ENCODE measurements around the gene APOBEC3A.
A peak's percentile ranks its signal among the peaks of the same experiment; 100 is the strongest.
"Not testable (repeated sequence)": the region's sequence is repeated elsewhere in the genome, so short reads cannot be mapped to it uniquely, and the experiment has no call there.

The APOBEC3A gene

DNA sequence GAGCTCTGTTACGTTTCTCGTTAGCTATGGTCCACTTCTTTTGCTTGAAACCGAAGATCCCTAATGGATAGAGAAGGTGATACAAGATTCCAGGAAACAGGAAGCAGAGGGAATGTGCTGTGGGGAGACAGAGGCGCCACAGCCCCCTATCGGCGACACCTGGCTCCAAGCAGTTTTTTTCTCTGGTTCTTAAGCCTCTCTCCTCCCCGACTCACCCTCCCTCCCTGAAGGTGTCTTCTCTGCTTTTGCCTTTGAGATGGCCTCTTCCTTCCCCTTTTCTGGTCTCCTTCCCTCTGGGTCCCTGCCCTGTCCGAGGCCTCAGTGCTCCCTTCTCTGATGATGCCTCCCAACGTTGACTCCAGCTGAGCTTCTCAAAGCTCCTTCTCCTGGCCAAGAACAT is 14.2 kb upstream of the APOBEC3A start:
- no peak for DNase-seq (ENCODE audit: low read depth in 2 of 2)

DNA sequence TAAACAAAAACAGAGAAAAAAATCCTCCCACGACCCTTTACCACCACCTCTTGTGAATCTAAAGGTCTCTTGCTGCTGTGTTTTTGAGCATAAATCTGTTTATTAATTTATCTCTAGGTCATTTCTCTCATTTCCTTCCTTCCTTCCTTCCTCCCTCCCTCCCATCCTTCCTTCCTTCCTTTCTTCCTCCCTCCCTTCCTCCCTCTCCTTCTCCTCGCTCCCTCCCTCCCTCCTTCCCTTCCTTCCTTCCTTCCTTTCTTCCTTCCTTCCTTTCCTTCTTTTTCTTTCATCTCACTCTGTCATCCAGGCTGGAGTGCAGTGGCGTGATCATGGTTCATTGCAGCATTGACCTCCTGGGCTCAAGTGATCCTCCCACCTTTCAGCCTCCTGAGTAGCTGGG is 13.5 kb upstream of the APOBEC3A start:
- no peak for DNase-seq (ENCODE audit: low read depth in 2 of 2)

DNA sequence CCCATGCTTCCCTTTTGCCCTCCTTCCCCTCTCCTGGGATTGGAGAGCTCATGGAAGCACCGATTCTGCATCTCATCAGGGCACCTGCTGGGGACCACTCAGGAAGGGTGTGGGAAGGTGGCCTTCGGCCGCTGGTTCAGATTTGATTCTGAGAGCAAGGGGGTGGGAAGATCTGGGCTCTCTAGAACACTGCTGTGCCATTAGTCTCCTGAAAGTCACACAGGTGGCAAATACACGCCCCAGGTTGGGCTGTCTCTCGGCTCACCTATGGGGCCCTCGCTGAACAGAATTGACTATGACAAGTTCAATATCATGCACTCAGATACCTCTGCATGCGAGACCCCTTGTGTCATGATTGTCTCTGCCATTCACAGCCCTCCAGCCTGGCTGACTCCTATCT is 12.8 kb upstream of the APOBEC3A start:
- no peak for DNase-seq (ENCODE audit: low read depth in 2 of 2)

DNA sequence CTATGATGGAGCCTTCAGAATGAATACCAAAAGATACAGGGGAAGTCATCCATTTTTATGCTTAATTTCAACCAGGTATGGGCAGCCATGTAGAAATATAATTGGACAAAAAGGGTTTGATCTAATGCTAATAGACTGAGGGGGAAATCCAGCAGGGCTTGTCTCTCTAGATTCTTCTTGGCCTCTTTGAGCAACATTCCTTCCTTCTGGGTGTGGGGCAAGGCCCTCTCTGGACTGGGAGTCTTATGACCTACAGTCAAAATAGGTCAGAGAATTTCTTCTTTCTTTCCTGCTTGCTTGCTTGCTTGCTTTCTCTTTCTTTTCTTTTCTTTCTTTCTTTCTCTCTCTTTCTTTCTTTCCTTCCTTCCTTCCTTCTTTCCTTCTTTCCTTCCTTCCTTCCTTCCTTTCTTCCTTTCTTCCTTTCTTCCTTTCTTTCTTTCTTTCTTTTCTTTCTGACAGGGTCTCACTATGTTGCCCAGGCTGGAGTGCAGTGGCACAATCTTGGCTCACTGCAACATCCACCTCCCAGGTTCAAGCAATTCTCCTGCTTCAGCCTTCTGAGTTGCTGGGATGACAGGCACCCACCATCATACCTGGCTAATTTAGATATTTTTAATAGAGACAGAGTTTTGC is 11.6 kb upstream of the APOBEC3A start:
- DNase-seq (ENCODE audit: low read depth in 2 of 2) = not testable (repeated sequence)

DNA sequence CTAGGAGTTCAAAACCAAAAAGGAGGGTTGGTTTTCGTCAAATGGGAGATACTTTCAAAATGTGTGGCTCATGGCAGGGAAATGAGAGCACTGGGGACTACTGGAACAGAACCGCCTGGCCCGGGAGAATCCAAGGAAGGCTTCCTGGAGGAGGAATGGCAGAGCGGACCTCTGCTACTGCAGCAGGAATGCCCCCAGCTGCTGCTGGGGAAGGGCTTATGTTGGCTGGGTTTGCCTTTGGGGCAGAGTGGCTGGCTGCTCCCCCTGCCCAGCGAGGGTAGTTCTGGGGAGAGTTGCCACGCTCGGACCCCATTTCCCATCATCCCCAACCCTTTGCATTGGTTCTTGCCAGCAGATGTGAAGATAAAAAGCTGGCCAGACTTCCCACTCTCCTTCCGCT is 10.6 kb upstream of the APOBEC3A start:
- no peak for DNase-seq (ENCODE audit: low read depth in 2 of 2)

DNA sequence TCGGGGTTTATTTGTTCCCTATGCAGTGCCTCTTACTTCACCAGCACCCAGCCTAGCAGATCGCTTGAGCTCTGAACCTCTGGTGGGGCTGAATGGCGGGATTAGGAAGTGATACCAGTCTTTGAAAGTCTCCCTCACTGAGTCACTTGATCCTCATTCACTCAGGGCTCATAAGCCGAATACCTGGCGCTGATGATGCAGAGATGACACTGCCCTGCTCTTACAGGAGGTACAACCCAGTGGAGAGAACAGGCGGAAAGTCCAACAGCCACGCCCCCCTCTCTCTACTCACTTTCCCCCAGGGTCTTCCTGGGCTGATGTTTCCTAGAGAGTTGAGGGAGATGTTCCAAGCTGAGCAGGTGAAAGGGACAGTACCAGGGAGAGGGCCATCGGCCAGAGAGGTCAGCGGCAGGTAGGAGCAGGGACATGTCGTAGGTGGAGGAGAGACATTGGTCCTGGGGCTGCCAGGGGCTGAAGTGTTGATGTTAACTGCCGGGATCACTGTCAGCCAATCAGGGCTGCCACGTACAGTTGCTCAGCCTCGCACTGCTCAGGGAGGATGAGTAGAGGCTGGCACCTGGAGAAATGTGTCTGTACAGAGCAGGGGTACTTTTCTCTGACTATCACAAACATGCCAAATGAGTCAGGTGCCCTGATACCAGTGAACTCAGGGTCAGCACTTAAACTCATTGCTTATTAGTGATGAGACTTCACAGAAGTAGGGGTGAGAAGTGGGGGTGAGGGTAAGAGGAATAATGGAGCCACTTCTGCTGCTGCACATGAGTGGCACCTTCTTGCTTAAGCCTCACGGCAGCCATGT is 9.9 kb upstream of the APOBEC3A start:
- DNase-seq (ENCODE audit: low read depth in 2 of 2) = no peak

DNA sequence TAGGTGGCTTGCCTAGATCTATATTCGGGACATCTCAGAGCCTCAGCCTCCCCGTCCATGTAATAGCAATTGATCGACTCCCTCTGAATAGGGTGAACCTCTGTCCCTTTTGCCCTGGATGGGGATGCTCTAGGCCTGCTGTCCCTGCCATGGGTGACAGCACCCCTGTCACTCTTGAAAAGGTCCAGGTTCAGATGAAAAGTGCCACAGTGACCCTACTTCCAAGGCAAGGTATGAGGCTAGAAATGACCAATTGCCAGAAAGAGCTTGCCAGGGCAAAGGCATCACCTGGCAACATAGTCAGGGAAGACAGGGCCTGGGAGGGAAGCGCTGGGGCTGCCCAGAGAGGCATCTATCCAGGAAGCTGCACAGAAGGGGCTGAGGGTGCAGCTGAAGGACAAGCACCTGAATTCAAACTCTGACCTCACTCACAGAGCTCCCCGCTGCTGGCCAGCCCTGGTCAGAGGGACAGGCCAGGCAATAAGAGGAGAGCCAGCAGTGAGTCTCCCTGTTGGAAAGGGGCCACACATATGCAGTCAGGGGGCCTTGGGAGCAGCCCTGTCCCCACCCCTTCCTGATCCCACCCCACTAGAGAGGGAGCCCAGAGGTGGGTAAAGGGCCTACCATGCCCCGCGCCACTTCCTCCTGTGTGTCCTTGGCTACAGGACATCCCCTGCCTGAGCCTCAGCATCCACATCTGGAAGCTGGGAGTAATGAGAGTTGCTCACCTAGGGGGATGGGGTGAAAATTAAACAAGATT is 9.0 kb upstream of the APOBEC3A start:
- DNase-seq (ENCODE audit: low read depth in 2 of 2) = no peak

DNA sequence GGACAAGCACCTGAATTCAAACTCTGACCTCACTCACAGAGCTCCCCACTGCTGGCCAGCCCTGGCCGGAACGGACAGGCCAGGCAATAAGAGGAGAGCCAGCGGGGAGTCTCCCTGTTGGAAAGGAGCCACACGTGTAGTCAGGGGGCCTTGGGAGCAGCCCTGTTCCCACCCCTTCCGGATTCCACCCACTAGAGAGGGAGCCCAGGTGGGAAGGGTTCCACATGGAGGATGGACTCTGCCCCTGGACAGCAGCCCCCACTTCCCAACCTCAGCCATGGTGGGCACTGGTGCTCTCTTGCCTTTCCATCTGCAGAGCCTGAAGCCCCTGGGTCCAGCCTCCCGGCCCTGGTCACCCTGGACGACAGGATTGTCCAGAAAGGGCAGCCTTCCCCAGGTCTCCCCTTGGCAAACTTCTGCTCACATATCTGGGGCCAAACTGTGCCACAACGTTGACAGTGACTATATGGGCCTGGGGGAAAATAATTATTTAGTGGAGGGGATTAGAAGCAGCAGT is 7.5 kb upstream of the APOBEC3A start:
- no peak for DNase-seq (ENCODE audit: low read depth in 2 of 2)

DNA sequence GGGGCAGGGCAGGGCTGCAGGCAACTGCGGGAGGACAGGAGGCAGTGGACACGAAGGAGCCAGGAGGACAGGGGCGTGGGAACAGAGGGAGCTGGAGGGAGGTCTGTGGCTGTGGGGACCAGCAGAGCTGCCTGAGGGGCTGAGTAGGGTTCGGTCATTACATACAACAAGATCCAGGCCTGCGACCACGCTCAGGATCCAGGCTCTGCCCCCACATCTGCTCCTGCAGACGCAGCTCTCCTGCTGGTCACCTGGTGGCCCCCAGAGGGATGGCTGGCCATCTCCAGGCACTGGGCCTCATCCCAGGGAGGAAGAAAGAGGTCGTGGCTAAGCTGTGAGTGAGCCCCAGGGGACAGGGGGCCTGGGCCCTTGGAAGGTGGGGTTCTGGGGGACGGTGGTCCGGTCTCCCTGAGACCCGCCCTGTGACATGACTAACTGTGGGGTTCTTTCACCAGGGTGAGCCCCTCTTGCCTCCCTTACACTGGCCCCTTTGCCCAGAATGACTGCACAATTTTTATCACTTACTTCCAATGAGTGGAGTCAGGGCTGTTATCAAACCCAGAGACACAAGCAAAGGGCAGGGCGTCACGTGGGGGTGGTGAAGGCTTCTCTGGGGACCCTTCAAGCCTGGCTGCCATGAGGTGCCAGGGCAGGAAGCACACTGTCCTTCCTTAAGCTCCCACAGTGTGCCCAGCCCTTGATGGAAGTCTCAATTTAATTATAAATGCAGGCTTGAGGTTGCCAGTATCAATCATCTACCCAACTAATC is 6.7 kb upstream of the APOBEC3A start:
- no peak for DNase-seq (ENCODE audit: low read depth in 2 of 2)

DNA sequence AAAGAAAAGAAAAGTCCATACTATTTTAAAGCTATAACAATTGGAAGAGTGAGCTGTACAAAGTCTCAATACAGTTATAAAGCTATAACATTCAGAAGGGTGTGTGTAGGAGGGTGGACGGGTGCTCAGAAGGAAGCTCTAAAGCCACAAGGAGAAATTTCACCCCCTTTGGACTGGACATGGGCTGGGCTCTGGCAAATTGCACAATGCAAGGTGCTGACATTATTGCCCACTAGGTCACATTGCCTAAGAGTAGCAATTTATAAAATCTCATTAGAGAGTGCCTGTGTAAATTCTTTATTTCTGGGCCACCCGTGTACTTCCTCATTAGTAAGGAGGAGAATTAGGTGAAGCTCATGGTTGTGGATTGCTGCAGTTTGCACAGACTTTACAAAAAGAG is 5.7 kb upstream of the APOBEC3A start:
- DNase-seq (ENCODE audit: low read depth in 2 of 2) = no peak

DNA sequence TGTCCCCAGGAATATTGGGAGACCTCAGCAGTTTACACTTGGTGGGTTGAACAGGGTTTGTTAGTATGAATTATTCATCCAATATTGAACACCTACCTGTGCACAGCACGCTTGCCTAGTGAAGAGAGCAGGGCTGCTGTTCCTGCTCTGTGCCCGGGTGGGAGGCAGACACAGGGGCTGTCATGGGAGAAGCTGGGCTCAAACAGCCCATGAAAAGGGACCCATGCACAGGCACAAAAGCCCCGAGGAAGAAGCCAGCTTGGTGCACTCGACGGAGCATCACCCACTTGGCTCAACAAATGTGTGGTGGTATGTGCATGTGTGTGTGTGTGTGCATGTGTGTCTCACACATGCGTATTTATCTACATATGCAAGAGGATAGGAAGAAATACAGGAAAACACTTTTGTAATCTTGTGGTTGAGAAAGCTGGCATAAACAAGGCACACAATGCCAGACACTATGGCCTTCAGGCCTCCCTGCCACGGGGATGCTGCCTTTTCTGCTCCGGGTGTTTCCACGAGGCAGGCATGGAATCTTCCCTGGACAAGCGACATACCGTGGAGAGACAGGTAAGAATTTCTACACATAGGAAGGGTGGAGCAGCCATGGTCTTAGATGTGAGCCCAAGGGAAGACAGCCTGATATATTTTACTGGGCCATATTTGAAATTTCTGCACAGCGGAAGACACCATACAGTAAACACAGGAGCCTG is 5.0 kb upstream of the APOBEC3A start:
- no peak for DNase-seq (ENCODE audit: low read depth in 2 of 2)

DNA sequence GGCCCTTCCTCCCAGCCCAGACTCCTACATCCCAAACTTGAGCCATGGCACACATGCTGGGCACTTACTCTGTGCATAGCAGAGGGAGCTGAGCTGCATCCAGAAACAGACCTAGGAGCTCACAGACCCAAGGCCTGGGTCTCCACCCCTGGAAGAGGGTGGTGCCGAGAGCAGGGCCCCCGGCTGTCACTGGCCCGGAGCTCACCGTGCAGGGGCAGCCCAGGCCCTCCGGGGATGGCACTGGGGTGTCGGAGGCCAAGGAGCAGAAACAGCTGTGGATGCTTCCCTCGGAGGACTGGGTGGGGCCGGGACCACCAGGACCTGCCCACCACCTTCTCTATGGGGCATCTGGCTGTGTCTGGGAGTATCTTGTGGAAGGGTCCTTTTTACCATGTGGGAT is 4.3 kb upstream of the APOBEC3A start:
- DNase-seq (ENCODE audit: low read depth in 2 of 2) = no peak

DNA sequence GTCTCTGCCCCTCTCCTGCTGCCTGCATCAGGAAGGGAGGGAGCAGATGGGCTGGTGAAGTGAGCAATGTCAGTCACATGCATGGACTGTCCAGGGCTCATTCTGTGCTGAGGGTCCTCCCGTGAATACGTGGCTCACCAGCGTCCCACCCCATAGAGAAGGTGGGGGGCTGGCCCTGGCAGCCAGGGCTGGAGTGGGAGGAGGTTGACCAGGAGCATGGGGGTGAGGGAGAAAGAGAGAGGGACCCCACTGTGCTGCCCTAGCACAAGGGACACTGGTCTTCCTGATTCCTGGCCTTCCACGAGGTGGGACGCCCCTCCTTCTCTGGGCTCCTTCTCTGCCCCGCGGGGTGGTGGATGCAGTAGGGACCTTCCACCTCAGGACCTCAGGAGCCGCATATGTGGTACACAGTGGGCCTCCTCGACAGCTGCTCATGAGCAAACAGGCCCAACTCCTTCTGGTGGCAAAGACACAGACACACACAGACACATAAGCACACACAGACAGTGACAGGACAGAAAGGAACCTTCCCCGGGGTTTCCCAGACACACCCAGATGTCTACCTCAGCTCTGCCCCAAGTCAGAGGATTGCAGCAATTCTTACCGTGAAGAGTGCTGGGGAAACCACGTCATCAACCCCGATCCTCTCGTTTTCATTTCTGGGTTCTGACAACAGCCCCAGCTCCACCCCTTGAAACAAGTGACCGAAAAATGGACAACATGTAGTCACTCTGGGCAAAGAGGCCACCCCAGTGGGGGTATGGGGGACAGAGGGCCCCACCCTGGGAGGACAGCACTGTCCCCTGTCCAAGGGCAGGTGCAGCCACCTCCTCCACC is 3.6 kb upstream of the APOBEC3A start:
- DNase-seq (ENCODE audit: low read depth in 2 of 2) = peak; percentile 53 to 70

DNA sequence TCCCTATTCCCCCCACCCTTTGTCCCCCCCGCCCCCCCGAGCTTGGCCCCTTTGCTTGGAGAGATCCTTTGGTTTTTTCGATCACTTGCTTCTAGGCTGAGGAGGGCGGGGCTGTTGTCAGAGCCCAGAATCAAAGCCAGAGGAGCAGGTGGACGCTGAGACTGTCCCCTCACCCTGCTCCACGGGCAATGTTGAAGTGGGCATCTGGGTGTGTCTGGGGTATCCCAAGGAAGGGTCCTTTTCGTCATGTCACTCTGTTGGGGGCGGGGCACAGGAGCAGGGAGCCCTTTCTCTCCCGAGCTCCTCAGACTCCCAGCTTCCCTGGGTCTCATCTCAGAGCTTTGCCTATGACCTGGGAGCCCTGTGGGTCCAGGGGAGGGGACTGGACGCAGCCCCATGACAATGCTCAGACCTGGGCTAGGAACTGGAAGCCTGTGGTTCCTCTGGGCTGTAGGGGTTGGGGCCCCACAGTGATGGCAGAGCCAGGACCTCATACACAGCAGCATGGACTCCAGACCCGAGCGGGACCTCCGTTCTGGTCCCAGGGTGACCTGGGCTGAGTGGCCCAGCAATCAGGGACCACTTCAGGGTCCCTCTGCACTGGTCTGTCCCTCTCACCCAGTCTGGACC is 2.9 kb upstream of the APOBEC3A start:
- DNase-seq (ENCODE audit: low read depth in 2 of 2) = no peak

DNA sequence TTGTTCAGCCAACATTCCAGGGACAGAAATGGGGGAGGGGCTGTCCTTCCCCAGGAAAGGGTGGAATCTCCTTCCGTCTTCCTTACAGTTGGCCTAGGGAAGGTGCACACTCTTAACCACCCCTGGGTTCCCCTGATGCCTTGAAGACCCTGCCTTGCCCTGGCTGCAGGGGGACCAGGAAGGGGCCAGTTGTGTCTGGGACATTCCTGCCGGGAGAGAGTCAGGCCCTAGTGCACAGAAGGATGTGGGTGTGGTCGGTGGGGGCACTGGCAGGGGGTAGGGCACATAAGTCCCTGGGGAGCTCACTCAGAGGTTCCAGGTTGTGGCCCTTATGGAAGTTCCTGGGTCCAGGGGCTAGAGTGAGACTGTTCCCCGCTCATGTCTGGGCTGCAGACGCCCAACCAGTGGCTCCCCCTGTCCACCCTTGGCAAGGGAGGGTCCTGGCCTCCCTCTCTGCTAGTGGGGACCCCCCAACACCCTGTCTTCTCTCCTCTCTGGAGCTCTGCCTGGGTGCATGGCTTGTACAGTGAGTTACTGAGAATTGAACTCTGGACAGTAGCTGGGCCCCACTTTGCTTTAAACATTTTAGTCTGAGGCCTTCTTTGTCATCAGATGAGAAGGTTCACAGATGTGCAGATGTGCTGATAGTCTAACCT is 2.0 kb upstream of the APOBEC3A start:
- no peak for DNase-seq (ENCODE audit: low read depth in 2 of 2)

DNA sequence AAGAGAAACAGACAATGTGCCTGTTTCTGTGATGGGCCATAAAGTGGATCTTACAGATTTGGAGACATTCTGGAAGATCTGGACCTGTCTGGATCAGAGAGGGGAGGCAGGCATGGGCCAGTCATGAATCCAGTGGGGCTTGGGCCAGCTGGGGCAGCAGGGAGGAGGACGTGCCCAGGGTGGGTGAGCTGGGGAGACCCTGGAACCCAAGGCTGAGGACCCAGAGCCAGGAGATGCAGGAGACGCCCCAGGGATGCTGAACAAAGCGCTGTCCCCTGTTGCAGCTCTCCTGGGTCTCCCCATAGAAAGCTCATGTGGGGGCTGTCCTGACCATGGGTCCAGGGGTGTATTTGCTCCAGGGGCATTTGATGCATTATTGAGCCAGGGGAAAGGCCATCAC is 1.5 kb upstream of the APOBEC3A start:
- DNase-seq (ENCODE audit: low read depth in 2 of 2) = no peak

DNA sequence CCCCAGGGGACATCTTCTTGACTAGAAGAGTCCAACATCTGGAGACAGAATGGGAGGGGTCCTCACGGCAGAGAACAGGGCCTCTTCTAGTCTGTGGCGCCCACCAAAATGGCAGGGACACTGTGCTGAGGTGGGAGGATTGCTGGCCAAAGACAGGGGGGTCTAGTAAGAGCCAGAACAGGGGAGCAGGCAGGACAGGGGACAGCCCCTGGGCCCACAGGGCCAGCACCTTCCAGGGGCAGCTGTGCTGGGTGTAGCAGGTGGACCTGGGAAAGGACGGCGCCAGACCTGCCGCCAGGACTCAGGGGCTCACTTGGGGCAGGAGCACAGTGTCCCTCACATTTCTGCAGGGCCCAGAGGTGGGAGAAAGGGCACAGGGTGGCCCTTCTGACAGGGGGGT is 858 bp upstream of the APOBEC3A start:
- DNase-seq (ENCODE audit: low read depth in 2 of 2) = no peak

DNA sequence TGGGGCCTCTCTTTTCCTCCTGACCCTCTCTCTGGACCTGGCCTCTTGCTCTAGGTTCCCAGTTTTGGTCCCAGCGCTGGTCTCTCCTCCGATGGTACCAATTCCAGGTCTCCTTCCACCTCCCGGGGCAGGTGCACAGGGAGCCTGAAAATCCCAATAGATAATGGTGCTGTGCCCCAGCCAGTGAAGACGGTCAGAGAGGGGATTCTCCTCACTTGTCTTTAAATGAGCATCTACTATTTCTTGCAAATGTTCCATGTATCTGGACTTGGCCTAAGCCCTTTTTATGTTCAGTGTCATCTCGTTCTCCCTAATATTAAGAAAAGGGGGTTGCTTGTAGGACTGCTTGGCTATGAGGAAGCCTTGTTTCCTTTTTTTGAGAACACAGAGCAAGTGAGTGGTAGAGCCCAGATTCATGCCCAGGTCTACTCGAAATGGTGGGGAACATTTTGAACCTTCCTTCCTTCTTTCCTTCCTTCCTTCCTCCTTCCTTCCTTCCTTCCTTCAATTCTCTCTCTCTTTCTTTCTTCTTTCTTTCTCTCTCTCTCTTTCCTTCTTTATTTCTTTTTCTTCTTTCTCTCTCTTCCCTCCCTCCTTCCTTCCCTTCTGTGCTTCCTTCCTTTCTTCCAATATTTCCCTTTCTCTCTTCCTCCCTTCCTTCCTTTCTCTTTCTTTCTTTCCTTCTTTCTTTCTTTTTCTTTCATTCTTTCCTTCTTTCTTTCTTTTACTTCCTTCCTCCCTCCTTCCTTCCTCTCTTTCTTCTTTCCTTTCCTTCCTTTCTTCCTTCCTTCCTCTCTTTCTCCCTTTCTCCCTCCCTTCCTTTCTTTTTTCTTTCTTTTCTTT is 620 bp downstream of the APOBEC3A start:
- DNase-seq (ENCODE audit: low read depth in 2 of 2) = no peak

DNA sequence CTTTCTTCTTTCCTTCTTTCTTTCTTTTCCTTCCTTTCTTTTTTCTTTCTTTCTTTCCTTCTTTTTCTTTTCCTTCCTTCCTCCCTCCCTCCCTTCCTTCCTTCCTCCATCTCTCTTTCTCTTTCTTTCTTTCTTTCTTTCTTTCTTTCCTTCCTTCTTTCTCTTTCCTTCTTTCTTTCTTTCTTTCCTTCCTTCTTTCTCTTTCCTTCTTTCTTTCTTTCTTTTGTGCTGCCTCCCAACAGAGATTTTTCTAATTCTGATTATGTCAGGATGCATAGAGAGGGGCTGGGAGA is 1.2 kb downstream of the APOBEC3A start:
- not testable (repeated sequence) for DNase-seq (ENCODE audit: low read depth in 2 of 2)
